Mucosa of rectum (tissue), 2 donors: ENCODE data around the gene HCK.

Experiments
- H3K27ac ChIP-seq, 2 donors: one replicate each; pipeline ENCODE4 v1.7.0; 2013; ENCODE audit warnings: inconsistent platforms in 2 of 2, low read depth in 2 of 2, low read length in 2 of 2
- H3K27me3 ChIP-seq, 2 donors: one replicate each; pipeline ENCODE4 v1.7.0; 2013; ENCODE audit warnings: low read length in 2 of 2; ENCODE audit not compliant: control insufficient read depth in 2 of 2, insufficient read depth in 2 of 2
- H3K36me3 ChIP-seq, 2 donors: one replicate each; pipeline ENCODE4 v1.7.0; 2013; ENCODE audit warnings: low read length in 2 of 2; ENCODE audit not compliant: control insufficient read depth in 2 of 2, insufficient read depth in 2 of 2
- H3K4me1 ChIP-seq, 2 donors: one replicate each; pipeline ENCODE4 v1.7.0; 2013; ENCODE audit warnings: low read length in 2 of 2, mild to moderate bottlenecking in 1 of 2; ENCODE audit not compliant: control insufficient read depth in 2 of 2, insufficient read depth in 2 of 2
- H3K4me3 ChIP-seq, 2 donors: one replicate each; pipeline ENCODE4 v1.7.0; 2013; ENCODE audit warnings: low read length in 2 of 2
- H3K9ac ChIP-seq, 2 donors: one replicate each; pipeline ENCODE4 v1.7.0; 2013; ENCODE audit warnings: low read length in 2 of 2, low read depth in 1 of 2, mild to moderate bottlenecking in 1 of 2
- H3K9me3 ChIP-seq, 2 donors: one replicate each; pipeline ENCODE4 v1.7.0; 2013; ENCODE audit warnings: low read length in 2 of 2; ENCODE audit not compliant: control insufficient read depth in 2 of 2
- donor health status: healthy.
- donor health status: Normal muscosa, but diverticular disease.

HCK gene

DNA sequence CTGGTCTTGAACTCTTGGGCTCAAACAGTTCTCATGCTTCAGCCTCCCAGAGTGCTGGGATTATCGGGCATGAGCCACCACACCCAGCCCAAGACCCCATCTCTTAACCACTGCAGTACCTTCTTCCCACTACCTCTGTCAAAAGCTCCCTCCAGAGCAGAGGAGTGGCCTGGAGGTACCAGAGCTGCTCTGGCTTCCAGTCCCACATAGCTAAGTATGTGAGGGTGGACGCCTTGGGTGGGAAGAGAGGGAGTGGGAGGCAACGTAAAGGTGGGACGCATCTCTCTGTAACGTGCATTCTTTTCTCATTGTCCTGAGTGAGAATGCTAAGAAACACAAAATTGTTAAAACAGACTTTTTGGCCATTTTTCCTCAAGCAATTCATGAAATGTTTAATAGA, 82.0 kb downstream of the HCK start:
- H3K36me3 ChIP-seq: peaks cover 36 to 37% of the 10 kb centered on the region in 2 donors
- H3K27me3 ChIP-seq: no peaks in the 10 kb centered on the region
- no peak overlapping the region for H3K9ac ChIP-seq
- no peak overlapping the region for H3K4me3 ChIP-seq
- H3K9me3 ChIP-seq: no peaks in the 10 kb centered on the region
- no peak overlapping the region for H3K27ac ChIP-seq
- no peaks in the 10 kb centered on the region for H3K4me1 ChIP-seq

GRCh38 chr20:32135983-32136515, 84.0 kb downstream of the HCK start:
- H3K27ac ChIP-seq: no peak overlapping the region
- H3K4me3 ChIP-seq: no peak overlapping the region
- H3K27me3 ChIP-seq: no peaks in the 10 kb centered on the region
- H3K9me3 ChIP-seq: no peaks in the 10 kb centered on the region
- no peak overlapping the region for H3K9ac ChIP-seq
- H3K36me3 ChIP-seq: peaks cover 50 to 54% of the 10 kb centered on the region in 2 donors
- H3K4me1 ChIP-seq: no peaks in the 10 kb centered on the region

DNA sequence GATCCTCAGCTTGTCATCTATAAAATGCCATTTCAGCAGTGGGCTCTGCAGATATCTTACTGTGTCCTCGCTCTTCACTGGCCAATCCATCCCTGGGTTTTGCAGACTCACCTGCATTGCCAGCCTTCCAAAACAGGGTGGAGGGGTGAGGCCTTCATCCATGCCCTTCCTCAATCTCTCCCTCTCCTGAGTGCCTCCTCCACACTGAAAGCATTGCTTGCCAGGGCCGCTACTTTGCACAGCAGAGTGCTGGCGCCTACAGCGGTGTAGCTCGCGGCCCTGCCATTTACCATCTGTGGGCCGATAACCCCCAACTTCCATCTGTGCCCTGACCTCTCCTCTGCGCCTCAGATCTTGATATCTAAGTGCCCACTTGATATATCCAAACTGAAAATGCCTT, 86.9 kb downstream of the HCK start:
- Histone ChIP-seq H3K27ac (no peak overlapping the region), H3K9me3 (no peaks in the 10 kb centered on the region), H3K4me1 (no peaks in the 10 kb centered on the region), H3K9ac (no peak overlapping the region), H3K27me3 (no peaks in the 10 kb centered on the region), H3K36me3 (peaks cover 66 to 74% of the 10 kb centered on the region in 2 donors), H3K4me3 (no peak overlapping the region)

- no peak overlapping the region for H3K4me3 ChIP-seq
- H3K9ac ChIP-seq: no peak overlapping the region
- H3K9me3 ChIP-seq: no peaks in the 10 kb centered on the region
- H3K36me3 ChIP-seq: peaks cover 72 to 82% of the 10 kb centered on the region in 2 donors
- no peak overlapping the region for H3K27ac ChIP-seq
- no peaks in the 10 kb centered on the region for H3K27me3 ChIP-seq
- no peaks in the 10 kb centered on the region for H3K4me1 ChIP-seq
Observed at GRCh38 chr20:32139947-32140346, 87.9 kb downstream of the HCK start.

DNA sequence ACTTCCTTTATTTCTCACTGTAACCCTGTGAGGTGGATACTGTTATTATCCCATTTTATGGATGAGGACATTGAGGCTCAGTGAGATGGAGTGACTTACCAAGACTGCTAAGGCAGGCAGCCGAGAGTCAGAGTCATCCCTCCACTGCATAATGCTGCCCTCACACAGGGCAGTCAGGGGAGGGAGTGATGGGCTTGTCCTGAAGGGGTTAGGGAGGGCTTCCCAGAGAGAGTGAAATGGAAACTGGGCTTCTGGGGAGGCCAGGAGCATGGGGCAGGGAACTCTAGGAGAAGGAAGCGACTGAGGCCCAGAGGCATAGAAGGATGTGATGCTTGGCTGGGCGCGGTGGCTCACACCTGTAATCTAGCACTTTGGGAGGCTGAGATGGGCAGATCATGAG, 88.6 kb downstream of the HCK start:
- Histone ChIP-seq H3K36me3 (peaks cover 74 to 86% of the 10 kb centered on the region in 2 donors), H3K27me3 (no peaks in the 10 kb centered on the region), H3K27ac (no peak overlapping the region), H3K9me3 (no peaks in the 10 kb centered on the region), H3K4me1 (no peaks in the 10 kb centered on the region), H3K4me3 (no peak overlapping the region), H3K9ac (no peak overlapping the region)

DNA sequence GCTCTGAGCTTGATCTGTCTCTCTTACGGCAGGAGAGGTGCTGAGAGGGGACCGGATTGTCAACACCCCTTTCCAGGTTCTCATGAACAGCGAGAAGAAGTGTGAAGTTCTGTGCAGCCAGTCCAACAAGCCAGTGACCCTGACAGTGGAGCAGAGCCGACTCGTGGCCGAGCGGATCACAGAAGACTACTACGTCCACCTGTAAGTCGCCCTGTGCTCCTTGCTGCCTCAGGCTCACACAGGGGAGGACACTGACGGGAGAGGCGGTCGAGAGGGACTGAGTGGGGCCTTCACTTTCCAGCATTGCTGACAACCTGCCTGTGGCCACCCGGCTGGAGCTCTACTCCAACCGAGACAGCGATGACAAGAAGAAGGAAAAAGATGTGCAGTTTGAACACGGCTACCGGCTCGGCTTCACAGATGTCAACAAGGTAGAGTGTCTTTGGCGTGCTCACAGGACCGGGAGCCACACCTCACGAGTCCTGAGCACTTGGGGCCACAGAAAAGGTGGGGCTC, 89.5 kb downstream of the HCK start:
- Histone ChIP-seq H3K27me3 (no peaks in the 10 kb centered on the region), H3K4me1 (no peaks in the 10 kb centered on the region), H3K9ac (no peak overlapping the region), H3K4me3 (no peak overlapping the region), H3K36me3 (peaks cover 75 to 91% of the 10 kb centered on the region in 2 donors), H3K9me3 (no peaks in the 10 kb centered on the region), H3K27ac (no peak overlapping the region)

DNA sequence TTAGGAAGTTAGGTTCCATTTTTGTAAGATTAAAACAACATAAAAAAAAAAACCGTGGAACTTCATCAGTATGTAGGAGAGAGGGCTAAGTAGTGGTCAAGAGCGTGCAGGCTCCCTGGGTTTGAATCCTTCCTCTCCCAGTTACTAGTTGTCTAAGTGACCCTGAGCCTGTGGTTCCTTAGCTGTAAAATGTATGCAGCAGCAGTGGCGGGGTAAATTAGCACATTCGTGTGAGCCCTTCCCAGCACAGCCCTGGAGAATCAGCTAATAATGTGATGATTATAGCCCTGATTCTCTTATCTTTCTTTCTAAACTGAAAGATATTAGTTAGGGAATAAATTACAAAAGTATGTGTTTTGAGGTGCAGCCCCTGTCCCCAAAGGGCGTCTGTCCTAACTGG, 90.0 kb downstream of the HCK start:
- H3K36me3 ChIP-seq: peaks cover 72 to 89% of the 10 kb centered on the region in 2 donors
- no peak overlapping the region for H3K27ac ChIP-seq
- H3K9me3 ChIP-seq: no peaks in the 10 kb centered on the region
- H3K4me1 ChIP-seq: no peaks in the 10 kb centered on the region
- H3K27me3 ChIP-seq: no peaks in the 10 kb centered on the region
- no peak overlapping the region for H3K9ac ChIP-seq
- no peak overlapping the region for H3K4me3 ChIP-seq

- H3K36me3 ChIP-seq: peaks cover 64 to 82% of the 10 kb centered on the region in 2 donors
- H3K4me1 ChIP-seq: no peaks in the 10 kb centered on the region
- no peak overlapping the region for H3K27ac ChIP-seq
- no peaks in the 10 kb centered on the region for H3K9me3 ChIP-seq
- no peaks in the 10 kb centered on the region for H3K27me3 ChIP-seq
- H3K4me3 ChIP-seq: no peak overlapping the region
- no peak overlapping the region for H3K9ac ChIP-seq
Observed at GRCh38 chr20:32142991-32143390, 90.9 kb downstream of the HCK start.

DNA sequence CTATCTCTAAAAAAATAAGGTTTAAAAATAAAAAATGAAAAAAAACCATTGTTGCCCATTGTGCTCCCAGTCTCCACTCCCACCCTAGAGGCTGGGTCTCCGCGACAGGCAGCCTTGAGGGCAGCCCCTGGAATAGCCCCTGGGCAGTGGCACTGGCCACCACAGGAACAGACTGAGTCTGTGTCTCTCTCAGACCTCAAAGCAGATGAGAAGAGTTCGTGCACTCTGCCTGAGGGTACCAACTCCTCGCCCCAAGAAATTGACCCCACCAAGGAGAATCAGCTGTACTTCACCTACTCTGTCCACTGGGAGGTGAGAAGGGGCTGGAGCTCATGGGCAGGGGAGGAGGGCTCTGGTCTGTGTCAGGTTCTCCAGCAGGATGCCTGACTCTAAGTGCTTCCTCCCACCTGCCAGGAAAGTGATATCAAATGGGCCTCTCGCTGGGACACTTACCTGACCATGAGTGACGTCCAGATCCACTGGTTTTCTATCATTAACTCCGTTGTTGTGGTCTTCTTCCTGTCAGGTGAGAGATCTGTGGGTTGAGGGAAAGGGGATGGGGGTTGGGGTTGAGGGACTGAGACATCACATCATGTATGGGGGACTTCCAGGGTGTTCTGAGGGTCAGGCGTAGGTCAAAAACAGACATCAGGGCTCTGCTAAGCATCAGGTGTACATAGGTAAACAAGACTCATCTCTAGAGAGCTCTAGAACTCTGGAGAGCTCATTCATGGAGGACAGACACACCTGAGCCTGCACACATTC, 93.0 kb downstream of the HCK start:
- no peaks in the 10 kb centered on the region for H3K9me3 ChIP-seq
- peaks cover 64 to 76% of the 10 kb centered on the region in 2 donors for H3K36me3 ChIP-seq
- H3K27ac ChIP-seq: no peak overlapping the region
- no peak overlapping the region for H3K4me3 ChIP-seq
- H3K4me1 ChIP-seq: no peaks in the 10 kb centered on the region
- no peaks in the 10 kb centered on the region for H3K27me3 ChIP-seq
- no peak overlapping the region for H3K9ac ChIP-seq

- H3K36me3 ChIP-seq: peaks cover 59 to 65% of the 10 kb centered on the region in 2 donors
- no peaks in the 10 kb centered on the region for H3K27me3 ChIP-seq
- H3K4me1 ChIP-seq: peaks cover 0 to 2% of the 10 kb centered on the region in 2 donors
- H3K9me3 ChIP-seq: no peaks in the 10 kb centered on the region
- no peak overlapping the region for H3K27ac ChIP-seq
- no peak overlapping the region for H3K4me3 ChIP-seq
- no peak overlapping the region for H3K9ac ChIP-seq
Observed at GRCh38 chr20:32149566-32150170, 97.6 kb downstream of the HCK start.
